NCI-H128 (cell line): ENCODE measurements around the gene SENP3.

Source experiments
- DNase-seq: peaks from one replicate; lab custom pipeline; 2025; ENCODE audit not compliant: unreplicated experiment; lab: John Stamatoyannopoulos, UW

The SENP3 gene

DNA sequence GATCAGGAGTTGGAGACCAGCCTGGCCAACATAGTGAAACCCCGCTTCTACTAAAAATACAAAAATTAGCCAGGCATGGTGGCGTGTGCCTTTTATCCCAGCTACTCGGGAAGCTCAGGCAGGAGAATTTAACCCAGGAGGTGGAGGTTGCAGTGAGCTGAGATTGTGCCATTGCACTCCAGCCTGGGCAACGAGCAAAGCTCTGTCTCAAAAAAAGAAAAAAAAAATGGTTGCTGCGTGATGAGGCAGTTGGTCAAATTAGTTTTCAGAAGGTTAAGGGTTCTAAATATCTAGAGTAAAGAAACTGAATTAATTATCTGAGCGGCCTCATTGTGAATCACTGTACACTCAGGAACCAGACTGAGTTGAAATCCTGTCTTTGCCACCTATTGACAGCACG lies 14.2 kb downstream of the SENP3 start:
- no peak for DNase-seq

DNA sequence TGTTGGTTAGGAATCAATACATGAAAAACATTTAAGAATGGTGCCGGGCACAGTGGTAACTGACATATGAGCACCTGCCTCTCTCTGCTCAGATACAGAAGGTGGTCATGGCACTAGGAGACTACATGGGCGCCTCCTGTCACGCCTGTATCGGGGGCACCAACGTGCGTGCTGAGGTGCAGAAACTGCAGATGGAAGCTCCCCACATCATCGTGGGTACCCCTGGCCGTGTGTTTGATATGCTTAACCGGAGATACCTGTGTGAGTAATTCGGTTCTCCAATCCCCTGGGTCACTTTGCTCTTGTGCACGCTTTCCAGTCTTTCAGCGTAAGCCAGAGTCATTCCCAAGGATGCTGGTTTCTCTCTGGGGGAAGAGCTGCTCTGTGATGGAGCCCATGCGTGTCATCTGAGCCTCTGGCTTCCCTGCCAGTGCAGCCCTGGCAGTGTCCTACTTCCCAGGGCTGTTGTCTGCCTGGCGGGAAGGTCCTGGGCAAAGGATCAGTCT lies 14.8 kb downstream of the SENP3 start:
- no peak for DNase-seq

DNA sequence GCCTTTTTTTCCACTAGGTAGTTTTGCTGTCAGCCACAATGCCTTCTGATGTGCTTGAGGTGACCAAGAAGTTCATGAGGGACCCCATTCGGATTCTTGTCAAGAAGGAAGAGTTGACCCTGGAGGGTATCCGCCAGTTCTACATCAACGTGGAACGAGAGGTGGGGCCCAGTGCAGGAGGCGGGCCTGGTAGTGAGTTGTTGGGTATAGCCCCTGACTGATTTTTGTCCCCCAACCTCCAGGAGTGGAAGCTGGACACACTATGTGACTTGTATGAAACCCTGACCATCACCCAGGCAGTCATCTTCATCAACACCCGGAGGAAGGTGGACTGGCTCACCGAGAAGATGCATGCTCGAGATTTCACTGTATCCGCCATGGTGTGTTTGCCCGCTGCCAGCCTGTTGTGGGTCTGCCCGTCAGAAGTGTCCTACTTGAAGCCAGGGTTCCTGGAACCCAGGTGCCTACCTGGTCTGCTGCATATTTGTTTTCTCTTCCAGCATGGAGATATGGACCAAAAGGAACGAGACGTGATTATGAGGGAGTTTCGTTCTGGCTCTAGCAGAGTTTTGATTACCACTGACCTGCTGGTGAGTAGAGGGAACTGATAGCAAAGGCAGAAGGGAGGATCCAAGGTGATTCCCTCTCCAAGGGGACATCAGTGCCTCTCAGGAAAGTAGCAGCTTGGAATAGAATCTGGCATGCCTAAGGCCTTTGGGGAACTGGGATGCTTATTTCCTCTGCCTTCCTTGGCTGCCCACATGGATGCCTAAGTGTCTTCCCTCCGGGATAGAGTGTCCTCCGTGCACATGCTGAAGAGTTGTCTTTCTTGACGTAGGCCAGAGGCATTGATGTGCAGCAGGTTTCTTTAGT lies 15.8 kb downstream of the SENP3 start:
- no peak for DNase-seq

DNA sequence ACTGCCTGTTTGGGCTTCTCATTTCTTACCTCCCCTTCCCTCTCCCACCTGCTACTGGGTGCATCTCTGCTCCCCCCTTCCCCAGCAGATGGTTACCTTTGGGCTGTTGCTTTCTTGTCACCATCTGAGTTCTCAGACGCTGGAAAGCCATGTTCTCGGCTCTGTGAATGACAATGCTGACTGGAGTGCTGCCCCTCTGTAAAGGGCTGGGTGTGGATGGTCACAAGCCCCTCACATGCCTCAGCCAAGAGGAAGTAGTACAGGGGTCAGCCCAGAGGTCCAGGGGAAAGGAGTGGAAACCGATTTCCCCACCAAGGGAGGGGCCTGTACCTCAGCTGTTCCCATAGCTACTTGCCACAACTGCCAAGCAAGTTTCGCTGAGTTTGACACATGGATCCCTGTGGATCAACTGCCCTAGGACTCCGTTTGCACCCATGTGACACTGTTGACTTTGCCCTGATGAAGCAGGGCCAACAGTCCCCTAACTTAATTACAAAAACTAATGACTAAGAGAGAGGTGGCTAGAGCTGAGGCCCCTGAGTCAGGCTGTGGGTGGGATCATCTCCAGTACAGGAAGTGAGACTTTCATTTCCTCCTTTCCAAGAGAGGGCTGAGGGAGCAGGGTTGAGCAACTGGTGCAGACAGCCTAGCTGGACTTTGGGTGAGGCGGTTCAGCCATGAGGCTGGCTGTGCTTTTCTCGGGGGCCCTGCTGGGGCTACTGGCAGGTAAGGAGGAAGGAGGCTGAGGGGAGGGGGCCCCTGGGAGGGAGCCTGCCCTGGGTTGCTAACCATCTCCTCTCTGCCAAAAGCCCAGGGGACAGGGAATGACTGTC lies 17.5 kb downstream of the SENP3 start, which contains the start of gene CD68:
Gene CD68, plus strand, starts transcription at position 638 of the 833 bp plus-strand sequence. Its CDS starts 40 bp downstream, at position 678.
- DNase-seq, result no peak

DNA sequence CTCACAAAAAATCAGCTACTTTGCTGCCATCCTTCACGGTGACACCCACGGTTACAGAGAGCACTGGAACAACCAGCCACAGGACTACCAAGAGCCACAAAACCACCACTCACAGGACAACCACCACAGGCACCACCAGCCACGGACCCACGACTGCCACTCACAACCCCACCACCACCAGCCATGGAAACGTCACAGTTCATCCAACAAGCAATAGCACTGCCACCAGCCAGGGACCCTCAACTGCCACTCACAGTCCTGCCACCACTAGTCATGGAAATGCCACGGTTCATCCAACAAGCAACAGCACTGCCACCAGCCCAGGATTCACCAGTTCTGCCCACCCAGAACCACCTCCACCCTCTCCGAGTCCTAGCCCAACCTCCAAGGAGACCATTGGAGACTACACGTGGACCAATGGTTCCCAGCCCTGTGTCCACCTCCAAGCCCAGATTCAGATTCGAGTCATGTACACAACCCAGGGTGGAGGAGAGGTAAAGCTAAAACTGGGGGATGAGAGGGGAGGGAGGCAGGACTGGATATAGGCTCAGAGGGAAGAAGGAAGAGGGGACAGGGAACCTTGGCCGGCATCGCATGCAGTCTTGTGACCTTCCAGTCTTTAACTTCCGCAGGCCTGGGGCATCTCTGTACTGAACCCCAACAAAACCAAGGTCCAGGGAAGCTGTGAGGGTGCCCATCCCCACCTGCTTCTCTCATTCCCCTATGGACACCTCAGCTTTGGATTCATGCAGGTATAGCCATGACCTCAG lies 18.3 kb downstream of the SENP3 start:
- no peak for DNase-seq

DNA sequence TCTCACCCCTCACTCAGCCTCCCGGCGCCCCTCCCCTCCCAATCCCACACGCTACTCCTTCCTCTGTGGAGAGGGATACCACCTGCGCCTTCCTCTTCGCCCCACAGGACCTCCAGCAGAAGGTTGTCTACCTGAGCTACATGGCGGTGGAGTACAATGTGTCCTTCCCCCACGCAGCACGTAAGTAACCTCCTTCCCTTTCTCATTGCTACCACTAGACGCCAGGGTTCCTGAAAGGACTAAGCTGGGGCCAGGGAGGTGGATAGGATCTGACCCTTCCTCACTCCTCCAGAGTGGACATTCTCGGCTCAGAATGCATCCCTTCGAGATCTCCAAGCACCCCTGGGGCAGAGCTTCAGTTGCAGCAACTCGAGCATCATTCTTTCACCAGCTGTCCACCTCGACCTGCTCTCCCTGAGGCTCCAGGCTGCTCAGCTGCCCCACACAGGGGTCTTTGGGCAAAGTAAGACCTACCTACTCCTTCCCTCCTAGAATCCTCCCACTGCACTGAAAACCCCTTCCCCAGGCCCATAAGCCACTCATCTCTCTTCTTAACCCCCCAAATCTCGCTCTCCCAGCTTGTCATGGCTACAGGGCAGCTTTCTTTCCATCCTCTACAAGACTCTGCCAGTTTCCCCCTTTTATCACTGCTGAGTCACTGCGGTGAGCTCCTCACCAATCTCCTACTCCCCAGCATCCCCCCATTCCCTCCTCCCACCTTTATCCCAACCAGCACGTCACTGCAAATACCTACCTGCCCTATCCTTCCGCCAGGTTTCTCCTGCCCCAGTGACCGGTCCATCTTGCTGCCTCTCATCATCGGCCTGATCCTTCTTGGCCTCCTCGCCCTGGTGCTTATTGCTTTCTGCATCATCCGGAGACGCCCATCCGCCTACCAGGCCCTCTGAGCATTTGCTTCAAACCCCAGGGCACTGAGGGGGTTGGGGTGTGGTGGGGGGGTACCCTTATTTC lies 19.2 kb downstream of the SENP3 start:
- no peak for DNase-seq

DNA sequence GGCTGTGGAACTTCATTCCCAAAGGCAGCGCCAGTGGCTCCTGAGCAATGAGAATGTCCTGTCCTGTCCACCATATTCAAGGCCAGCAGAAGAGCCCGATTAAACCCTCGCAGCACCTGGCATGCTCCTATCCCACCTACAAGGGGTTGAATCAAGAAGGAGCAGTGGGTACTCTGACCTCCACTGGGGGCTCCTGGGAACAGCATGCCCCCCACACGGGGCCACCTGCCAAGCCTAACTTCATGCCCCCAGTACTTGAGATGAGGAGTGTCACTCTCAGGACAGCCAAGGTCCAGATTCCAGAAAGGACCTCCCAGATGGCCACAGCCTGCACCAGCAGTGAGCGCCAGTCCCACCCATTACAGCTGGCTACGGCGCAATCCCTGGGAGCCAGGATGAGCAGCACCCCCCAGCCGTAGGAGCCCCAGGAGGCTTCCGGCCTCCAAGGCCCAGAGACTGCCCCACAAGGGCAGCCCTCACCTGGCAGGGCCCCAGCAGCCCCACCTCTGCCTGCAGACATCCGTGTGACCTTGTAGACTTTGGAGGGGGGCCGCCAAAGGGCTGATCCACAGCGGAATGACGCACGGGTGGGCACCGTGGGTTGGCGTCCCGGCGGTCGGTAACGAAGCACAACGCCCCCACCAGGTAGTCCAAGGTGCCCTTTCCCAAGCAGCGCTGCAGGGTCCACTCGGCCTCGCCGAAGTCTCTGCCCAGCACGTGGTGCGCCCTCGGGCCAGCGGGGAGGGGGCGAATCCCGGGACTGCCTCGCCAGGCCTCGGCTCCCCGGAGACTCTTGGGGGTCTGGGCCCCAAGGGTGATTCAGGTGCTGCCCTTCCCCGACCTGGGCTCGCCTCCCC lies 20.9 kb downstream of the SENP3 start:
- no peak for DNase-seq

DNA sequence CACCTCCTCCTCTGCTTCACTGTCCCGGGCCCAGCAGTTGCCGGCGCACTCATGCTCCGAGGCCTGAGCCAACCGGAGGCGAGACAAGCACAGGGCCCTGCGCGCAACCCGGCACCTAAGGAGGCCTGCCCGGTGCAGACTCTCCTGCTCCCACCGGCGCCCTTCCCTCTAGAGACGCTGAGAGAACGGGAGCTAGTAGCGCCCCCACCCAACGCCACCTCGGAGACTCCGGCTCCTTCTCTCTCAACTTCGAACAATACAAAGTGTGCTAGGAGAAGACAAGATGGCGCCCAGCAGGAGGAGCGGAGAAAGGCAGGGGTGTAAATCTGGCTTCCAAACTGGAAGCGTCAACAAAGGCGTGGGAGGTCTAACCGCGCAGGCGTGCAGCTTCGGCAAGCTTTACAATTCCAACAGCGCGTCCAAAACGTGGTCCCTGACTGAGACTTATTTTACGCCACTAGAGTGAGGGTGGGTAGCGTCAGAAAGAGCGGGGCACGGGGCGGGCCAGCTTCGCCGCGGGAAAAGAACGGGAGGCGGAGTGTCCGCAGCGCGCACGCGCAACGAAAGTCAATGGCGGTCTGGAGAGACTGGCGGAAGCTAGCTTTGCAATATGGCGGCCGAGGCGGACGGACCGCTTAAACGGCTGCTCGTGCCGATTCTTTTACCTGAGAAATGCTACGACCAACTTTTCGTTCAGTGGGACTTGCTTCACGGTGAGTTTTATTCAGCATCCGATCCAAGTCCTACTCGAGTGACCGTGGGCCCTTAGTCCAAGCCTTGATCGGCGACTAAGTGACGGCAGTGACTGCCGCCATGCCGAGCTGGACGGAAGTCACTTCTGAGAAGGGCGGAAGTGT lies 21.8 kb downstream of the SENP3 start, which contains the start of gene MPDU1:
Gene MPDU1, plus strand, starts transcription at position 600 of the 857 bp plus-strand sequence. Its CDS starts 11 bp downstream, at position 611.
- DNase-seq, result peak; percentile 94

DNA sequence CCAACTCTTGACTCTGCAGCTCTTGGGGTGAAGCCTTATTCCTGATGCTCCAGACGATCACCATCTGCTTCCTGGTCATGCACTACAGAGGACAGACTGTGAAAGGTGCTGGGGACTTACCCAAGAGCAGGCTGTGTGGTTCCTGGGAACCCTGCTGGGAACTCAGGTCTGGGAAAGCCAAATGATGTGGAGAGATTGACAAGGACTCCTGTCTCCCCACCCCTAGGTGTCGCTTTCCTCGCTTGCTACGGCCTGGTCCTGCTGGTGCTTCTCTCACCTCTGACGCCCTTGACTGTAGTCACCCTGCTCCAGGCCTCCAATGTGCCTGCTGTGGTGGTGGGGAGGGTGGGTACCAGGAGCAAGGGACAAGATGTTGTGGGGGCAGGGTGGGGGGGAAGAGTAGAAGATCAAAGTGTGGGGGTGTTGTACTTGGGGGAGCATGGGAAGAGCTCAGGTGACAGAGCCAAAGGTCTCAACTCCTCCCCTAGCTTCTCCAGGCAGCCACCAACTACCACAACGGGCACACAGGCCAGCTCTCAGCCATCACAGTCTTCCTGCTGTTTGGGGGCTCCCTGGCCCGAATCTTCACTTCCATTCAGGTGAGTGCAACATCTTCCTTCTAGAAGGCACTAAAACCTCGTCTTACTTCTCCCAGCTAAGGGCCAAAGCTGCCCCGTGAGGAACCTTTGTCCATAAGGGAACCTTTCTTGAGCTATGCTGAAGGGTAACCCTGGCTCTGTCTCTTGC lies 25.1 kb downstream of the SENP3 start:
- no peak for DNase-seq

DNA sequence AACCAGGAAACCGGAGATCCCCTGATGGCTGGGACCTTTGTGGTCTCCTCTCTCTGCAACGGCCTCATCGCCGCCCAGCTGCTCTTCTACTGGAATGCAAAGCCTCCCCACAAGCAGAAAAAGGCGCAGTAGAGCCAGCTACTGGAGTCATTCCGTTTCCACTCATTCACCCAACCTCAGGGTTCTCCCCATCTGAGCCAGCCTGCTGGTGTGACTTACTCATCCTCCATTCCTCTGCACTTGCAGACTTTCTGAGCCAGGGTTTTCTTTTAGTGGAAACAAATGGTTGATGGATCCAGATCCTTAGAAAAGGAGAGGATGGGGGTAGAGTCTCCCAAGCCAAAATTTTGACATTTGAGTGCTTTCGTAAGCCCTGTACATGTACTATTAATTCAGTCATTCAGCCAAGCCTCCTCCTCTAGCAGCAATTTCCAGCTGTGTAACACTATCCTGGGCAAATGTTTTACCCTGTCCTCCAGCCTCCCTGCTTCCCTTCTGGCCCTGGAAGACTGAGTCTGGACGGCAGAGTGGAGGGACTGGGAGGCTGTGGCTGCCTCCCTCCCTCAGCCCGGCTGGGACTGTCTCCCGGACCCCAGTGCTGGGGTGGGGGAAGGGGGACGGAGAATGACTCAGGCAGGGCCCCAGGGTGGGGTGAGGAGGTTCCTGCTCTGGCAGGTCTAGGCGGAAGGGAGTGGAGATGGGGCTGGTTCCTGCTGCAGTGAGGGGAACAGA lies 25.9 kb downstream of the SENP3 start:
- DNase-seq, result no peak

DNA sequence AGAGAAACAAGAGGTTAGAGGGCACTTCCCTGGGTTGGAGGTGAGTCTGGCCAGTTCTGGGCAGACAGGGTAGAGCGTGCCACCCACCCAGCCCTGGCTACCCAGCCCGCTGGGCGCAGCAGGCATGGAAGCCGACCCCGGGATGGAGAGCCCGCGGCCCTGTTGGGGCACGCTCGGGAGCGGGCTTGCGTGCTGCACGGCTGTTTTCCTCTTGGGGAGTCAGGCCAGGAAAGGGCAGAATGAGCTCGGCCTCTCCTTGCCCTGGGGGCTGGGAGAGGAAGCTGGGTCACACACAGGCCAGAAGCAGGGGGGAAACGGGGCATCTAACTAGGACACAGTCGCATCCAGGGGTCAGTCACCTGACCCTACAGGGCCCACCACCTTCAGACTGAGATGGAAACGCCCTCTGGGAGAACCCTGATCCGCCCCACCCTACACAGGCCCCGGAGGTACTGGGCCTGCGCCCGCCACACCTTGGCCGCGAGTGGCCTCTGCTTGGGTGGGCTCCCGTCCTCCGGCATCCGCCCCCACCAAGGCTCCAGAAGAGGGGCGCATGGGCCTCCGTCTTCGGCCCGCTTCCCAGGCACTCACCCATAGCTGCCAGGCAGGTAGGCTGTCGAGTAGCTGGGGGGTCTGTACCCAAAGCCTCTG lies 27.0 kb downstream of the SENP3 start:
- DNase-seq, result no peak

DNA sequence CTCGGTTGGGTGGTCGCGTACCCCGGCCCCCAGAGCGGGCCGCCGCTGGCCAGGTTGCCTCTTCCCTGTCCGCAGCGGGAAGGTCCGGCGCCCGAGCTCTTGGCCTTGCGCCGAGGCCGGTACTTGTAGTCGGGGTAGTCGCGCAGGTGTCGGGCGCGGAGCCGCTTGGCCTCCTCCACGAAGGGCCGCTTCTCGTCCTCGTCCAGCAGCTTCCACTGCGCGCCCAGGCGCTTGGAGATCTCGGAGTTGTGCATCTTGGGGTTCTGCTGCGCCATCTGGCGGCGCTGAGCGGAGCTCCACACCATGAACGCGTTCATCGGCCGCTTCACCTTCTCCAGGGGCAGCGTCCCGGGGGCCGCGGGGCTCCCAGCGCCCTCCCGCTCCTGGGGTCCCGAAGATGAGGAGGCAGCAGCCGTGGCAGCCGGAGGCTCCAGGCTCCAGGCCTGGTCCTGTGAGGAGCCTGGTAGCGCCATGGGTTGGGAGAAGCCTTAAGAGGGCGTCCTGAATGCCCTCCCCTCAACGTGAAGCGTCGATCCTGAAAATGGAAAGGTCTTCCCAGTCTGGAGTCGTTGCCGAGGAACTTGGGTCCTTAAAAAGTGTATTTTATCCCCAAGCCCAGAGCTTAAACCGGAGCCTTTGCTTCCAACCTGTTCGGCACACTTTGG lies 27.6 kb downstream of the SENP3 start:
- DNase-seq, result no peak

DNA sequence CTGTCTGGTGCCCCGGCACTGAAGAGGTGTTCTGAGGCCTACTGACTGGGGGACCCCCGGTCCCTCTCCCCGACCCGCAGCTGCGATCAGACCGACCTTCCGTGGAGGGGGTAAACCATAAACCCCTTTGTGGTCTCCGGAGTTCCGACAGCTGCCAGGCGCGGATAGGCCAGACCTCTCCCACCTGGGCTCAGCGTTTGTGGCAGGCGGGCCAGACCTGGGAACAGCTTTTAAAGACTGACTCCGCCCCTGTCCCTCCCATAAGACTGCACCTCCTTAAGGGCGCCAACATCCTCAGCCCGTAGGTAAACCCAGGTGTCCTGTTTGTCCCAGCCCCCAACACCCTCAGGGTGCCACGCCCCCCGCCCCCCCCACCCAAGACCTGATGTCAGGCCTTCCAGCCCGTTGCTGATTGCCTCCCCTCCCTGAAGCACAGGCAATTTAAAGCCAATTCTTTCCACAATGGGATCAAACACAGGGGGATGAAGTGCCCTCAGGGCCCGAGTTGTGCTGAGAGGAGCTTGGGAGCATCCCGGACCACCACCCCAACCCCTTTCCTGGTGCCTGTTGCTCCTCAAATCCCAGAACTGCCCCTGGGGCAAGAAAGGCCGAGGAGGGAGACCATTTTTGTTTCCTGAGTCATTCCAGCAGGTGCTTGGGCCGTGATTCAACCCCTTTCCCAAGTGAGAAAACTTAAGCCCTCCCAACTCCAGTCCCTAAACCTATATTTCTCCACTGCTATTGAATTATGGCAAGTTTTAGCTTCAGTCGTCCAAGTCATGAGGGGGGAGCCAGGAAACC lies 28.4 kb downstream of the SENP3 start, which contains the start of gene SOX15:
Gene SOX15, minus strand, starts transcription at position 204 of the 801 bp plus-strand sequence. CDS start 418 bp downstream, outside the sequence.
- DNase-seq, result no peak

DNA sequence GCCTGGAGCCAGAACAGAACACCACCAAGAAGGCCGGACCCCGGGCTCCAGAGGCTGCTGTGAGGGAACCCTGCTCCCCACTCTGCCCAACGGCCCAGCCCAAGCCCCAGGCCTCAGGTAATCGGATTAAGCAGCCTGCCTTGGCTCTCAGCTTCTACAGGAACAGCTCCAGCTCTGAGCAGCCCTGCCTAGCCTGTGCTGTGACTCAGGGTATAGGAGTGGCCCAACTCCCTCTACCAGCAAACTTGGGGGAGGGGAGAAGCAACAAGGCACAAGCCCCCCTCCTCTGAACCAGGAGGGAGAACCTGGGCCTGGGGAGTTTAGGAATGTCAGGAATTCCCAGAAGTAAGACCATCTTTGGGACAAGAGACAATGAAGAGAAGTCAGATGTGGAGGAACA lies 29.0 kb downstream of the SENP3 start:
- DNase-seq, result no peak
